DMS153 treated with DMSO at 0.1 percent for 48 hours (cell line): Measurements from ENCODE around the gene TMEM178B.
"Not testable (repeated sequence)": the region's sequence is repeated elsewhere in the genome, so short reads cannot be mapped to it uniquely, and the experiment has no call there.

Experiments used
- DNase-seq: peaks from one replicate; lab custom pipeline; 2025; ENCODE audit not compliant: unreplicated experiment; lab: John Stamatoyannopoulos, UW

TMEM178B gene

DNA sequence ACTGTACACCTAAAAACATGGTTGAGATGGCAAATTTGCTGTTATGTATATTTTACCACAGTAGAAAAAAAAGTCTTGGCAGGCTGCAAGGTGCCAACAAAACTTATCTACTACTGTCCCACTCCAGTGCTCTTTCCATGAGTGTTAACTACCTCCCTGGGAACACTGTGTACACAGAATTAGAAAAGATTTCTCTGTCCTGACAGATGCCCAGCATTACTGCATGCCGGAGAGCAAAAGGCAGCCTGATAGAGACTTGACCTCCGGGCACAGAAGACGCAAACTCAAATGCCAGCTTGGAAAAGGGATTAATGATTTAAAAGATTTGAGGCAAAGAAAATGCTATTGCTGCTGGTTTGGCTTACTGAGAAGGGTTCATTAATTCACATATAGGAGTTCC, 228.8 kb downstream of the TMEM178B start:
- DNase-seq = no peak

GRCh38 chr7:141304291-141304690, 230.4 kb downstream of the TMEM178B start:
- no peak for DNase-seq

DNA sequence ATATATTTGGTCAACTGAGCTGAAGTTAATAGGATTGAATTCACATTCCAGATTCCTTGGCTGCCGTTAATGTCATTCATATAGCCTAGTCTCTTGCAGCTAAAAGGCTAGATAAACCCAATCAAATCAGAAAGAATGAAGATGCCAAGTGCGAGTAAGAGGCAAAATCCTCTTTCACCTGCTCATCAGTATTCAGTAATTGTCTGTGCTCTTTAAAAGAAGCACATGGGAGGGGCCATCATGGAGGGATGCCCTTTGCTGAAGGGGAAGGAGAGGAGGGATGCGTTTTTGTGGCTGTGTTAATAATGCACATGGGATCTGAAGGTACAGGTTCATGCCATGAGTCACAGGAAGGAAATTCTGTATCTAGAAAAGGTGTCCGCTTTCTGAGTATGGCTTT, 232.2 kb downstream of the TMEM178B start:
- no peak for DNase-seq

DNA sequence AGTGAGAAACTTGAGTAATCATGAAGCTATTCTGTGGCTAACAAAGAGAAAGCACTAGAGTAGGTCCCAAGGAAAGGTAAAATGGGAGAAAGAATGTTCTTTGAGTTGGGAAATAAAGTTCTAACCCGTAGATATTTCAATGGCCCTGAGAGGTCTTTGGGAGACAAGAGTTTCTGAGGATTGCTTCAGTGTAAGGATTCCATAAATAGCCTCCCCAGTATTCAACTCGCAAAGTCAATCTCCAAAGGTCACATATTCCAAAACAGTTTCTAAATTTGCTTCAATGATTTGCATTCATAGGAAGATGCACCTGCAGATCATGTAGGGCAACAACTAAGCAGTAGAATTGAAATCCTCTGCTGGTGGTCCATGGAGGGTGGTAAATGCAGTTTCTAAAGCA, 238.5 kb downstream of the TMEM178B start:
- no peak for DNase-seq

- no peak for DNase-seq
Measured at GRCh38 chr7:141312828-141313521, 239.1 kb downstream of the TMEM178B start.

GRCh38 chr7:141313896-141314295, 240.0 kb downstream of the TMEM178B start:
- DNase-seq = no peak

DNA sequence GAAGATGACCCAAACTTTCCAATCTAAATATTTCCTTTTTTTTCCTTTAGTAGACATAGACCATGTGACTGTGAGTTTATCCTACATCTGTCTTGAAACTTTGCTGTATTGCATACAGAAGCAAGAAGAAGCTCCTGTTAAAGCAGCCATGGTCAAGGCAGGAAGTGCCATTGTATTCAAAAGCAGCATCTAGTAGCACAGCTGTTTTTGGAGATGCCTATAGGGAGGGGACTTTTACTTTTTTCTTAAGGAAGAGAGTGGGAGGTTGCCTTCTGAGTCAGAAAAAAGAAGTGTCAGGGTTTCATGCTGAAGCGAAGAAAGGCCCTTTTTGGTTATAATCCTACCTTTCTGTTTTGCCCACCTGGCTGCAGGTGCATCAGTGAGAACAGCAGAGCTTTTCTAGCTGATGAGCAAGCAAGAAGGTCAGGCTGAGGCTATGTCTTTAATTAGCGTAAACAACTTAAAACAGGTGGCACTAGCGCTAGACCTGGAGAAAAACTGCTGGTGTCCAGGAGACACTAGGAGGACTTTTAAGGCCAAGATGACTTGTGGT, 243.2 kb downstream of the TMEM178B start:
- DNase-seq = no peak

DNA sequence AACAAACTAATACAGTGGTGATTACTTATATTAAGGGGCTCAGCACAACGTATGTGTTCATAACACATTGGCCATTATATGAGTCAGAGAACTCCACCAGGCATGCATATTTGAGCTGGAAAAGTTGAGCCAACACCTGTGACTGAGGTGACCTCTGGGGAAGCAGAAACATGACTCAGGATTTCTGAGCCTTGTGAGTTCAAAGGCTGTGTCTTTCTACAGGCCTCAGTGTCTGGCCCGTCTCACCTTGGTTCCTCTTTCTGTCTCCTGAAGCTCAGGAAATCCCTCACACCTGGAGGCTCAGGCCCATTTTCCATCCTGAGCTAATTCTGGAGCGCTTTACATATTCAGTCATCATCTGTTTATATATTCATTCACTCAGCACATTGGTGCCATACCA, 246.4 kb downstream of the TMEM178B start:
- DNase-seq = no peak

- no peak for DNase-seq
Measured at GRCh38 chr7:141322383-141322782, 248.5 kb downstream of the TMEM178B start.

- no peak for DNase-seq
Measured at GRCh38 chr7:141323826-141324225, 250.0 kb downstream of the TMEM178B start.

GRCh38 chr7:141324870-141325269, 251.0 kb downstream of the TMEM178B start:
- DNase-seq = no peak

DNA sequence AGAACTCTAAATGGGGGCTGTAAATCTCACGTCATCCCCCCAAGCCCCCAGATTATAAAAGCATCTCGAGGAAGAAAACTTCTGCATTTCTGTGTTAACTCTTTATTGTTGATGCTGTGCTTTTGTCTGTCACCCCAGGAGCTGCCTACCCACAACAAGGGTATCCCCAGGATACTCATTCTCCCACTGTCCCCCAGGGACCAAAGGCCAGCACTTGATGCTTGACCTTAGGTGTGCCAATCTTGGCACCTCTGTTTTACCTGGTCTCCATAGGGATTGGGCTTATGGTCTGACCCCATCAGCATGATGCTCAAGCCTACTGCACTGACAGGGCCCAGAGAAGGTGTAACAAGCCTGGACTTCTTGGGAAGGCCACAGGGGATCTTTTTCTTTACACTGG, 251.4 kb downstream of the TMEM178B start:
- DNase-seq = no peak

GRCh38 chr7:141328290-141328689, 254.4 kb downstream of the TMEM178B start:
- DNase-seq = no peak

DNA sequence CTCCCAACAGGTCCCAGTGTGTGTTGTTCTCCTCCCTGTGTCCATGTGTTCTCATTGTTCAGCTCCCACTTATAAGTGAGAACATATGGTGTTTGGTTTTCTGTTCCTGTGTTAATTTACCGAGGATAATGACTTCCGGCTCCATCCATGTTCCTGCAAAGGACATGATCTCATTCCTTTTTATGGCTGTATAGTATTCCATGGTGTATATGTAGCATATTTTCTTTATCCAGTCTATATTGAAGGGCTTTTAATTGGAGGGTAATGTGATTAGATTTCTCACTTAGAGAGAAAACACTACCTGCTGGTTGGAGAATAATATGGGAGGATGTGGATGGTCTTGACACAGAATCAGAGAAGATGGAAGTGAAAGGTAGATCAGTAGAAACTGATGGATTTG, 256.4 kb downstream of the TMEM178B start:
- DNase-seq = not testable (repeated sequence)

DNA sequence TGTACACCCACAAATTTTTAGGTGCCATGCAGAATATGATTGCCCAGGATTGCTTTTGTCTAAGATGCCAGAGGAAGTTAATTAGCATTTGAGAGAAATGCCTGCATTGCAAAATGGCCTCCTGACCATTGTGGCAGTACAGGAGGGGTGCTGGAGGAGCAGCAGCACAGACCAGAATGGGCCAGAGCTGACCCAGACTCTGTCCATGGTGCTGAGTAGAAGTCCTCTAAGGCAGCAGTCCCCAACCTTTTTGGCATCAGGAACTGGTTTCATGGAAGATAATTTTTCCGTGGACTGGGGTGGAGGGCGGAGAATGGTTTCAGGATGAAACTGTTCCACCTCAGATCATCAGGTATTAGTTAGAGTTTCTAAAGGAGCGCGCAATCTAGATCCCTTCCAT, 259.6 kb downstream of the TMEM178B start:
- DNase-seq = no peak

- DNase-seq = no peak
Measured at GRCh38 chr7:141335164-141335563, 261.3 kb downstream of the TMEM178B start.

GRCh38 chr7:141339603-141340002, 265.7 kb downstream of the TMEM178B start:
- no peak for DNase-seq

- no peak for DNase-seq
Measured at GRCh38 chr7:141340991-141341390, 267.1 kb downstream of the TMEM178B start.

- no peak for DNase-seq
Measured at GRCh38 chr7:141342621-141343408, 269.0 kb downstream of the TMEM178B start.

DNA sequence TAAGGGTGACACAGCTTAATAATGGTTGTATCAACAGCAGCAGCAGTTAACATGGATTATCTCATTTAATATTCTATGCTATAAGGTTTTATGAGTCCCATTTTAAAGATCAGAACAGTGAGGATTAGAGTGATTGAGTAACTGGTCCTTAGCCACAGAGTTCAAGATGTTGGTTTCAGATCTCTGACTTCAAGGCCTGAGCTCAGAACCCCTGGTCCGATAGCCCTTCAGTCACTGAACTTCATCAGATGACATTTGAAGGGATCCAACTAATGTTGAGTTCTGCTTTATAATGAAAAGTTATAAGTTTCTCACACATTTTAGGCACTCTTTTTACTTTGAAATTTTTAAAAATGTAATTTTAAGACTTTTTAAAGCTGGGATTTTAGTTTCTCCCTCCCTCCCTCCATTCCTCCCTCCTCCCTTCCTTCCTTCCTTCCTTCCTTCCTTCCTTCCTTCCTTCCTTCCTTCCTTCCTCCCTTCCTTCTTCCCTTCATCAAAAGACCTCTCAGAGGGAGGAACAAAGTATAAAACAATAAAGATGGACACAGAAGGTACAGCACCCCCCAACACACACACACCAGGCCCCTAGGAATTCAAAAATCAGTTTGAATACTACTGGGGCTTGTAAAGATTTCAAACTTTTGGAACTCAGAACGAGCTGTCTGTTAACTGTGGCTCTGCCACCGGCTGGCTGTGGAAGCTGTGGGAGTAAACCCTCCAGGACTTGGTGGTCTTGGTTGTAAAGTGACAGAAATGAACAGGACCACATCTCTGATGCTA, 270.5 kb downstream of the TMEM178B start:
- DNase-seq = no peak

DNA sequence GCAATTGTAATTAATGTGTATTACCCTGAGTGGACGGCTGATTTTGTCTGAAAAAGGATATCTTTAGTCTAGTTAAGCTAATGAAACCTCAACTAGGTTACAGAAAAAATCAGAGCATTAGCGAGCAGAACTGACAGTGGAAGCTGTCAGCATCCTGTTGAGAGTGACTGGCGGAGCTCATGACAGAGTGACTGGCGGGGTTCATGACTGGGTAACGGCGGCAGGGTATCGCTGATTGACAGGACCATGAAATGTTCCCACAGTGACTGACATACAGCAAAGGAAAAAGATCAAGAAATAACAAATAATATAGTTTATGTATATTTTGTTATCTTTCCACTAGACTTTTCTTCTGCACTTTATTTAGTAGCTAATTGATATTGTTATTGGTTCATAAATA, 274.9 kb downstream of the TMEM178B start:
- no peak for DNase-seq
